GM23338 (cell line): ENCODE measurements around the gene HS6ST1. TPM values are rescaled to one million over a fixed set of nuclear protein-coding genes. Genes with fewer than 3 reads are reported as not detected.

Experiments used
- ATAC-seq: fragments of 200-7000 bp; cut with Tn5 transposase; 3 replicates; pipeline ENCODE4 v1.9.1; 2020
- DNase-seq: peaks from one replicate; pipeline ENCODE4 v3.0.0-alpha.2; 2015; ENCODE audit warnings: low spot score
- H2AFZ ChIP-seq: fragments of 200-600 bp; sonication (generic); 2 replicates; pipeline ENCODE4 v1.8.0; 2016; ENCODE audit warnings: antibody characterized with exemption, mild to moderate bottlenecking, moderate library complexity
- H3F3A ChIP-seq: fragments of 200-600 bp; sonication (generic); replicated peaks from 2 replicates; pipeline ENCODE4 v1.8.0; 2017; ENCODE audit warnings: antibody characterized with exemption, mixed run types, low read depth
- H3K27ac ChIP-seq: fragments of 200-600 bp; sonication (generic); 2 replicates; pipeline ENCODE4 v1.6.1; 2016; ENCODE audit warnings: low read depth
- H3K27me3 ChIP-seq: fragments of 200-600 bp; sonication (generic); 2 replicates; pipeline ENCODE4 v1.8.0; 2016; ENCODE audit warnings: mild to moderate bottlenecking, mixed run types, moderate library complexity; ENCODE audit not compliant: insufficient read depth
- H3K36me3 ChIP-seq: fragments of 200-600 bp; sonication (generic); 2 replicates; pipeline ENCODE4 v1.8.0; 2016; ENCODE audit warnings: mild to moderate bottlenecking; ENCODE audit not compliant: insufficient read depth
- H3K4me1 ChIP-seq: fragments of 200-600 bp; sonication (generic); 2 replicates; pipeline ENCODE4 v1.8.0; 2016; ENCODE audit warnings: mild to moderate bottlenecking, moderate library complexity; ENCODE audit not compliant: insufficient read depth
- H3K4me2 ChIP-seq: fragments of 200-600 bp; sonication (generic); 2 replicates; pipeline ENCODE4 v1.7.1; 2017; ENCODE audit warnings: mixed run types
- H3K4me3 ChIP-seq: fragments of 200-600 bp; sonication (generic); 2 replicates; pipeline ENCODE4 v1.6.1; 2016; ENCODE audit warnings: mixed run types
- H3K79me2 ChIP-seq: fragments of 200-600 bp; sonication (generic); replicated peaks from 2 replicates; pipeline ENCODE4 v1.8.0; 2017; ENCODE audit warnings: mild to moderate bottlenecking; ENCODE audit not compliant: insufficient read depth
- H3K9me2 ChIP-seq: fragments of 200-600 bp; sonication (generic); 2 replicates; pipeline ENCODE4 v1.8.0; 2017; ENCODE audit not compliant: insufficient read depth
- H4K20me1 ChIP-seq: fragments of 200-600 bp; sonication (generic); replicated peaks from 2 replicates; pipeline ENCODE4 v1.8.0; 2017; ENCODE audit warnings: mild to moderate bottlenecking; ENCODE audit not compliant: insufficient read depth
- H3K27ac Mint-ChIP-seq: 2 replicates; pipeline ENCODE4 v1.8.0; 2020; ENCODE audit warnings: inconsistent platforms, mild to moderate bottlenecking, moderate library complexity, mixed read lengths
- H3K27me3 Mint-ChIP-seq: 3 replicates; pipeline ENCODE4 v1.8.0; 2022; ENCODE audit warnings: low read depth, mild to moderate bottlenecking, moderate library complexity, mixed read lengths, inconsistent platforms; ENCODE audit not compliant: insufficient read depth, poor library complexity
- H3K36me3 Mint-ChIP-seq: 3 replicates; pipeline ENCODE4 v1.8.0; 2021; ENCODE audit warnings: low read depth, mild to moderate bottlenecking, inconsistent platforms, moderate library complexity, mixed read lengths
- H3K4me1 Mint-ChIP-seq: 3 replicates; pipeline ENCODE4 v1.8.0; 2020; ENCODE audit warnings: mild to moderate bottlenecking, inconsistent platforms, mixed read lengths
- H3K4me3 Mint-ChIP-seq: 3 replicates; pipeline ENCODE4 v1.8.0; 2021; ENCODE audit warnings: moderate library complexity, mild to moderate bottlenecking, inconsistent platforms, mixed read lengths
- H3K9me3 Mint-ChIP-seq: 3 replicates; pipeline ENCODE4 v1.8.0; 2020; ENCODE audit warnings: moderate library complexity, mild to moderate bottlenecking, inconsistent platforms, mixed read lengths
- CTCF ChIP-seq, 2 experiments: fragments of 200-600 bp in 1 of 2; sonication (generic) in 1 of 2; conservative IDR thresholded peaks; 2 replicates each; pipeline versions ENCODE4 v1.5.1 to v1.6.1; 2016 to 2017; ENCODE audit warnings: antibody characterized with exemption in 2 of 2, low read depth in 2 of 2, mild to moderate bottlenecking in 2 of 2, moderate library complexity in 1 of 2
- JUNB ChIP-seq: IDR thresholded peaks from one replicate; pipeline ENCODE4 v1.6.1; 2016; ENCODE audit warnings: antibody characterized with exemption; ENCODE audit not compliant: unreplicated experiment
- NANOG ChIP-seq: IDR thresholded peaks from 2 replicates; pipeline ENCODE4 v1.6.1; 2016; ENCODE audit warnings: antibody characterized with exemption, borderline replicate concordance
- POLR2AphosphoS5 ChIP-seq: IDR thresholded peaks from 2 replicates; pipeline ENCODE4 v1.6.1; 2016; ENCODE audit warnings: antibody characterized with exemption, low read depth
- REST ChIP-seq: IDR thresholded peaks from one replicate; pipeline ENCODE4 v1.6.1; 2018; ENCODE audit warnings: antibody characterized with exemption; ENCODE audit not compliant: unreplicated experiment
- STAT1 ChIP-seq: IDR thresholded peaks from one replicate; pipeline ENCODE4 v1.6.1; 2016; ENCODE audit warnings: antibody characterized with exemption; ENCODE audit not compliant: unreplicated experiment
- polyA plus RNA-seq: library from polyadenylated mRNA; unstranded; fragments of >200 nt; fragmentation: Nextera tagmentation; extraction: Ambion mirVana; gene quantifications from 2 replicates; pipeline ENCODE4 v1.2.1, GENCODE V29; 2016
- total RNA-seq: library from RNA; depleted of rRNA; stranded (reverse); fragments of >200 nt; shearing (Covaris generic); gene quantifications from 2 replicates; pipeline ENCODE4 v1.2.3, GENCODE V29; 2014

The HS6ST1 gene
- total and polyA plus RNA-seq, 2 experiments from 2014 or later, result 21.1 to 106 TPM

GRCh38 chr2:128306081-128306930 lies 12.4 kb downstream of the HS6ST1 start:
- Mint-ChIP-seq H3K36me3 (peaks cover 3% of the 10 kb centered on the region; the same call in 1 of the 3 replicates), H3K4me1 (peaks cover 66% of the 10 kb centered on the region), H3K9me3 (no peaks in the 10 kb centered on the region), H3K27me3 (peaks cover 7% of the 10 kb centered on the region), H3K27ac (peak overlapping the region; percentile 56; the same call in 1 of the 2 replicates), H3K4me3 (0 out of 3 replicates have a peak overlapping the region, but pooled peaks have one; percentile 3)
- DNase-seq (peak; percentile 46), ATAC-seq (peak; percentile 18)
- H3K4me1 ChIP-seq, result peaks cover 17% of the 10 kb centered on the region
- no peaks in the 10 kb centered on the region for H3K27me3 ChIP-seq
- no peak overlapping the region for H3K27ac ChIP-seq
- peak overlapping the region; percentile 55; the same call in 1 of the 2 replicates for H3K4me2 ChIP-seq
- H3K36me3 ChIP-seq, result no peaks in the 10 kb centered on the region
- TF ChIP-seq CTCF (conservative IDR thresholded peaks at IDR 0.05; ENCODE audit: low read depth in 2 of 2), result peak in 1 of 2 experiments; percentile 41; a peak in 3 of 4 replicates
- no peak for TF ChIP-seq STAT1
- H3K9me2 ChIP-seq, result no peaks in the 10 kb centered on the region
- peaks cover 60% of the 10 kb centered on the region for H4K20me1 ChIP-seq
- peaks cover 100% of the 10 kb centered on the region for H3K79me2 ChIP-seq
- H3K4me3 ChIP-seq, result no peak overlapping the region
- H2AFZ ChIP-seq, result no peak overlapping the region
- H3F3A ChIP-seq, result no peaks in the 10 kb centered on the region

GRCh38 chr2:128305555-128306080 lies 13.1 kb downstream of the HS6ST1 start:
- no peak overlapping the region for H3K27ac ChIP-seq
- Mint-ChIP-seq H3K4me3 (peak overlapping the region; percentile 21; the same call in 1 of the 3 replicates), H3K36me3 (peaks cover 3% of the 10 kb centered on the region; the same call in 1 of the 3 replicates), H3K4me1 (peaks cover 67% of the 10 kb centered on the region), H3K27me3 (peaks cover 7% of the 10 kb centered on the region), H3K9me3 (no peaks in the 10 kb centered on the region; the same call in 2 of the 3 replicates), H3K27ac (peak overlapping the region; percentile 56)
- no peak overlapping the region; the same call in 1 of the 2 replicates for H3K4me3 ChIP-seq
- no peak for ATAC-seq
- H3K36me3 ChIP-seq, result no peaks in the 10 kb centered on the region
- H3K4me1 ChIP-seq, result peaks cover 17% of the 10 kb centered on the region
- H3K9me2 ChIP-seq, result no peaks in the 10 kb centered on the region
- no peaks in the 10 kb centered on the region for H3K27me3 ChIP-seq
- no peak for DNase-seq
- H3K79me2 ChIP-seq, result peaks cover 100% of the 10 kb centered on the region
- no peak overlapping the region for H2AFZ ChIP-seq
- H4K20me1 ChIP-seq, result peaks cover 53% of the 10 kb centered on the region
- H3F3A ChIP-seq, result no peaks in the 10 kb centered on the region
- H3K4me2 ChIP-seq, result peak overlapping the region; percentile 65
- TF ChIP-seq REST (no peak), JUNB (no peak), POLR2AphosphoS5 (no peak), NANOG (no peak), STAT1 (no peak), CTCF (conservative IDR thresholded peaks at IDR 0.05; ENCODE audit: low read depth in 2 of 2) (no peak)
